H1 (cell line): Measurements from ENCODE around the gene GPER1. TPM values are rescaled to one million over a fixed set of nuclear protein-coding genes. Genes with fewer than 3 reads are reported as not detected.
A peak's percentile ranks its signal among the peaks of the same experiment; 100 is the strongest.

Experiments
- CTCF ChIA-PET: fragments of 300-600 bp; sonication (Branson Sonifier 250); formaldehyde crosslinking; loops from one replicate; lab custom pipeline; 2021; ENCODE audit not compliant: partially characterized antibody; lab: Charles Lee
- POLR2A ChIA-PET: fragments of 300-600 bp; sonication (Branson Sonifier 250); formaldehyde crosslinking; loops from one replicate; lab custom pipeline; 2021; ENCODE audit warnings: inconsistent platforms; ENCODE audit not compliant: partially characterized antibody; lab: Charles Lee
- DNase-seq, 2 experiments: peaks; one replicate each; pipeline versions ENCODE4 v3.0.0 to v3.0.0-alpha.2; 2010 to 2022; ENCODE audit warnings: low spot score in 2 of 2, low read depth in 1 of 2, mixed read lengths in 1 of 2
- FAIRE-seq: peaks from 2 replicates; lab custom pipeline; 2011; peaks lifted over from hg19 to GRCh38; lab: Jason Lieb, UNC
- H2AFZ ChIP-seq: 2 replicates; pipeline ENCODE4 v1.8.1; 2012; ENCODE audit warnings: low read length, inconsistent platforms
- H2AK5ac ChIP-seq: 2 replicates; pipeline ENCODE4 v1.6.1; 2013; ENCODE audit warnings: low read depth, low read length
- H2BK120ac ChIP-seq: replicated peaks from 2 replicates; pipeline ENCODE3; 2013; ENCODE audit warnings: low read depth, low read length, inconsistent platforms
- H2BK12ac ChIP-seq: 2 replicates; pipeline ENCODE4 v1.6.1; 2013; ENCODE audit warnings: low read depth, low read length
- H2BK15ac ChIP-seq: 2 replicates; pipeline ENCODE4 v1.6.1; 2013; ENCODE audit warnings: low read length
- H2BK20ac ChIP-seq: 2 replicates; pipeline ENCODE4 v1.6.1; 2013; ENCODE audit warnings: low read length
- H2BK5ac ChIP-seq: 2 replicates; pipeline ENCODE4 v1.6.1; 2013; ENCODE audit warnings: low read depth, low read length
- H3K14ac ChIP-seq: 2 replicates; pipeline ENCODE4 v1.6.1; 2013; ENCODE audit warnings: inconsistent platforms; ENCODE audit not compliant: insufficient read length
- H3K18ac ChIP-seq: 2 replicates; pipeline ENCODE4 v1.6.1; 2013; ENCODE audit warnings: low read length; ENCODE audit errors: extremely low read depth
- H3K23ac ChIP-seq: 2 replicates; pipeline ENCODE4 v1.6.1; 2013; ENCODE audit warnings: inconsistent platforms; ENCODE audit not compliant: insufficient read length
- H3K23me2 ChIP-seq: 2 replicates; pipeline ENCODE4 v1.6.1; 2013; ENCODE audit warnings: low read depth, low read length
- H3K27ac ChIP-seq: 2 replicates; pipeline ENCODE4 v1.6.1; 2011; ENCODE audit warnings: low read depth, low read length, inconsistent platforms
- H3K27me3 ChIP-seq, 4 experiments: replicated peaks in 1 of 4; 1 replicate in 1 of 4; 2 replicates in 3 of 4; pipeline versions ENCODE4 v1.6.1 to v1.8.1; 2011 to 2013; ENCODE audit warnings: low read length in 3 of 4, mild to moderate bottlenecking in 3 of 4, inconsistent platforms in 2 of 4, mixed read lengths in 2 of 4, moderate library complexity in 1 of 4; ENCODE audit not compliant: control insufficient read depth in 3 of 4, insufficient read depth in 3 of 4; ENCODE audit errors: extremely low read depth in 1 of 4
- H3K36me3 ChIP-seq, 4 experiments: 2 replicates each; pipeline versions ENCODE4 v1.6.1 to v1.8.1; 2011 to 2013; ENCODE audit warnings: mild to moderate bottlenecking in 4 of 4, low read length in 3 of 4, moderate library complexity in 2 of 4, control low read depth in 1 of 4, inconsistent platforms in 1 of 4; ENCODE audit not compliant: insufficient read depth in 4 of 4, control insufficient read depth in 2 of 4
- H3K4ac ChIP-seq: replicated peaks from 2 replicates; pipeline ENCODE3; 2013; ENCODE audit warnings: low read length, low read depth, mixed read lengths, inconsistent platforms; ENCODE audit not compliant: insufficient read length
- H3K4me1 ChIP-seq, 4 experiments: replicated peaks in 1 of 4; 1 replicate in 1 of 4; 2 replicates in 3 of 4; pipeline versions ENCODE4 v1.6.1 to v1.8.1; 2011 to 2013; ENCODE audit warnings: low read length in 3 of 4, inconsistent platforms in 2 of 4, mixed read lengths in 1 of 4; ENCODE audit not compliant: insufficient read depth in 4 of 4, control insufficient read depth in 3 of 4
- H3K4me2 ChIP-seq, 2 experiments: 2 replicates each; pipeline versions ENCODE4 v1.6.1 to v1.8.1; 2011 to 2013; ENCODE audit warnings: low read depth in 2 of 2, low read length in 2 of 2, control low read depth in 1 of 2, inconsistent platforms in 1 of 2, mild to moderate bottlenecking in 1 of 2; ENCODE audit not compliant: insufficient read depth in 1 of 2
- H3K4me3 ChIP-seq, 4 experiments: fragments of 200-600, 300-600 bp in 1 of 4; sonication (generic), shearing (Covaris generic), sonication (Bioruptor Twin) in 1 of 4; 2 replicates each; pipeline versions ENCODE4 v1.5.1 to v1.8.1; 2011 to 2016; ENCODE audit warnings: low read length in 4 of 4, low read depth in 3 of 4, control low read depth in 2 of 4, inconsistent platforms in 2 of 4, mild to moderate bottlenecking in 2 of 4, mixed read lengths in 1 of 4, moderate library complexity in 1 of 4; ENCODE audit not compliant: insufficient read depth in 2 of 4; ENCODE audit errors: extremely low read depth in 1 of 4
- H3K56ac ChIP-seq: replicated peaks from 2 replicates; pipeline ENCODE3; 2013; ENCODE audit warnings: low read depth, mild to moderate bottlenecking, mixed read lengths, low read length, inconsistent platforms; ENCODE audit not compliant: insufficient read length
- H3K79me1 ChIP-seq: 2 replicates; pipeline ENCODE4 v1.6.1; 2013; ENCODE audit warnings: low read depth, low read length, control low read depth
- H3K79me2 ChIP-seq, 2 experiments: 2 replicates each; pipeline versions ENCODE4 v1.6.1 to v1.8.1; 2012 to 2013; ENCODE audit warnings: low read length in 2 of 2, mild to moderate bottlenecking in 2 of 2, inconsistent platforms in 1 of 2; ENCODE audit not compliant: insufficient read depth in 2 of 2, control insufficient read depth in 1 of 2
- H3K9ac ChIP-seq, 4 experiments: replicated peaks in 1 of 4; 1 replicate in 1 of 4; 2 replicates in 3 of 4; pipeline versions ENCODE4 v1.6.1 to v1.8.1; 2011 to 2013; ENCODE audit warnings: low read depth in 3 of 4, low read length in 3 of 4, control low read depth in 2 of 4, mild to moderate bottlenecking in 2 of 4, moderate library complexity in 2 of 4, inconsistent platforms in 1 of 4; ENCODE audit errors: extremely low read depth in 1 of 4
- H3K9me3 ChIP-seq, 2 experiments: 2 replicates each; pipeline versions ENCODE4 v1.6.1 to v1.8.1; 2012 to 2013; ENCODE audit warnings: mild to moderate bottlenecking in 2 of 2, moderate library complexity in 2 of 2, control low read depth in 1 of 2, inconsistent platforms in 1 of 2, low read depth in 1 of 2, low read length in 1 of 2, mixed read lengths in 1 of 2; ENCODE audit not compliant: insufficient read depth in 2 of 2
- H4K20me1 ChIP-seq, 2 experiments: replicated peaks in 1 of 2; 2 replicates each; pipeline versions ENCODE3 to v1.8.1; 2011 to 2013; ENCODE audit warnings: inconsistent platforms in 2 of 2, low read length in 2 of 2, mild to moderate bottlenecking in 1 of 2; ENCODE audit not compliant: insufficient read depth in 2 of 2, control insufficient read depth in 1 of 2
- H4K5ac ChIP-seq: 2 replicates; pipeline ENCODE4 v1.6.1; 2013; ENCODE audit warnings: low read length, low read depth, mixed read lengths, inconsistent platforms; ENCODE audit not compliant: insufficient read length
- H4K8ac ChIP-seq: 2 replicates; pipeline ENCODE4 v1.8.0; 2013; ENCODE audit warnings: mild to moderate bottlenecking, moderate library complexity, low read length, inconsistent platforms; ENCODE audit not compliant: insufficient read depth; ENCODE audit errors: extremely low read depth
- H4K91ac ChIP-seq: replicated peaks from 2 replicates; pipeline ENCODE3; 2013; ENCODE audit warnings: low read length, mixed read lengths, inconsistent platforms; ENCODE audit not compliant: insufficient read length
- GABPA ChIP-seq: IDR thresholded peaks from 2 replicates; pipeline ENCODE4 v1.6.1; 2011; ENCODE audit warnings: mild to moderate bottlenecking, low read length, moderate library complexity, borderline replicate concordance; ENCODE audit not compliant: insufficient read depth
- MAFK ChIP-seq: IDR thresholded peaks from 2 replicates; pipeline ENCODE4 v1.6.1; 2012; ENCODE audit warnings: low read depth, mild to moderate bottlenecking, improper control_type of control experiment, low read length
- WGBS, 2 experiments: shearing (Covaris generic) in 1 of 2; methylation state at CpG; one replicate each; pipeline versions ENCODE4 v1.1.6 to v1.1.7; 2013 to 2015; ENCODE audit warnings: low lambda C conversion rate in 2 of 2, mixed read lengths in 2 of 2, inconsistent platforms in 1 of 2, low coverage in 1 of 2, missing lambda C conversion rate in 1 of 2; ENCODE audit not compliant: insufficient replicate concordance in 2 of 2, insufficient coverage in 1 of 2, insufficient read length in 1 of 2; ENCODE audit errors: extremely low coverage in 1 of 2, missing lambda C conversion rate in 1 of 2; 5-methylcytosine and 5-hydroxymethylcytosine counted together
- polyA plus RNA-seq, 7 experiments: library from polyadenylated mRNA; depleted of rRNA in 3 of 7; stranded (reverse) in 5 of 7; unstranded in 2 of 7; fragments of >200 nt in 5 of 7; fragments of 200-250 nt in 2 of 7; gene quantifications; 1 replicate in 5 of 7; 2 replicates in 1 of 7; 4 replicates in 1 of 7; pipeline versions ENCODE4 v1.2.1 to v1.2.3, GENCODE V29; 2011 to 2013; ENCODE audit warnings: missing spikeins in 2 of 7, mixed read lengths in 2 of 7
- total RNA-seq: library from RNA; stranded (reverse); fragmentation: NEBNext Ultra II Directional; extraction: Animal tissue kit (Norgen Biotek cat#: 25700); gene quantifications from 2 replicates; pipeline ENCODE4 v1.2.1, GENCODE V29; 2021

GPER1 gene
- total and polyA plus RNA-seq, 2 of the 8 experiments (the other 6 are each of a cell fraction or from before 2014, with no cell fraction given) = 0.24 to 0.47 TPM

DNA sequence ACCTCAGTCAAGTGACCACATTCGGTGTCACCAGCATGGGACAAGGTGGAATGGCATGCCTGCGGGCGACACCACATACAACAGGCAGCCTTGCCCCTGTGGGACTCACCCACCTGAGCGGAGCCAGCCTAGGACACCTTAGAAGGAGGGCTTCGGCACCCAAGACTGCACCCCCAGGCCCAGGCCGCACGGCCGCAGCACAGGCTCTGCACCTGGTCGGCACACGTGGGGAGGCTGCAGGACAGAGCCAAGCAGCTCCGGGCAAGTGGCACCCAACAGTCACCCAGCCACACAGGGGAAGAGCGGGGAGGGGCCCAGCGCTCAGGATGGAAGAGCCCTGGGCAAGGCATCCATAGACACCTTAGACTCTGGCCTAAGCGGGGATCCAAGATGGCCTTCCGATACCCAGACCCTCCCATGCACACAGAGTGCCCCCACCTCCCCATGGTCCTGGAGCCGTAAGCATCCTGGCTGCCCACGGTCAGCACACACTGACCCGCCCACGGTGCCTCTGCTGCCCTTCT lies 16.1 kb upstream of the GPER1 start:
- CTCF ChIA-PET = interaction anchor here (0.9 to 2.2 kb wide), 4 partner anchors 11 to 78 kb away, joined by 3 to 7 read pairs (median 3); no protein-coding TSS in a partner anchor
- no peak overlapping the region for H2BK15ac ChIP-seq
- no peak overlapping the region for H3K14ac ChIP-seq

More for the DNA sequence above, 16.1 kb upstream of the GPER1 start:
- DNase-seq = no peak
- H3K9ac ChIP-seq = no peak overlapping the region
- H4K5ac ChIP-seq = no peak overlapping the region
- H4K91ac ChIP-seq = no peak overlapping the region
- no peak overlapping the region for H2BK120ac ChIP-seq
- peaks cover 0 to 2% of the 10 kb centered on the region in 2 experiments; a peak in 1 of 4 replicates for H3K79me2 ChIP-seq
- H3K79me1 ChIP-seq = peaks cover 6% of the 10 kb centered on the region
- peaks cover 0 to 6% of the 10 kb centered on the region in 2 experiments for H4K20me1 ChIP-seq
- no peak overlapping the region for H2BK12ac ChIP-seq
- FAIRE-seq = no peak
- WGBS, 2 experiments = 96% methylated on average over 18 of the region's 19 CpGs; no CpG with 5 or more reads in 1 of the 2 experiments
- H3K18ac ChIP-seq = no peak overlapping the region
- POLR2A ChIA-PET = no interaction called here
- H3K9me3 ChIP-seq = peaks cover 6 to 7% of the 10 kb centered on the region in 2 experiments; a peak in 3 of 4 replicates
- TF ChIP-seq GABPA (peak; percentile 32; the same call in 1 of the 2 replicates), MAFK (no peak)
- no peak overlapping the region for H3K4me3 ChIP-seq
- H3K23ac ChIP-seq = no peak overlapping the region
- peaks cover 5% of the 10 kb centered on the region; the same call in 1 of the 2 replicates for H3K23me2 ChIP-seq
- no peaks in the 10 kb centered on the region for H3K4me1 ChIP-seq
- H3K27ac ChIP-seq = no peak overlapping the region
- no peaks in the 10 kb centered on the region for H3K27me3 ChIP-seq
- H4K8ac ChIP-seq = peak overlapping the region; percentile 35
- no peaks in the 10 kb centered on the region for H3K36me3 ChIP-seq
- H3K56ac ChIP-seq = no peak overlapping the region
- H2AK5ac ChIP-seq = no peak overlapping the region
- H2BK5ac ChIP-seq = peak overlapping the region; percentile 56; the same call in 1 of the 2 replicates
- no peak overlapping the region for H2BK20ac ChIP-seq
- no peak overlapping the region for H2AFZ ChIP-seq
- no peak overlapping the region for H3K4ac ChIP-seq
- no peak overlapping the region for H3K4me2 ChIP-seq
